AG04450 (cell line): Measurements from ENCODE around the gene NBAS. TPM values are rescaled to one million over a fixed set of nuclear protein-coding genes. Genes with fewer than 3 reads are reported as not detected.
"Not testable (repeated sequence)": the region's sequence is repeated elsewhere in the genome, so short reads cannot be mapped to it uniquely, and the experiment has no call there.

Experiments used
- CTCF ChIA-PET: fragments of 300-600, 350-600 bp; formaldehyde crosslinking; extraction: SDS; loops from one replicate; lab custom pipeline; 2022; ENCODE audit warnings: antibody characterized with exemption, inconsistent platforms; lab: Charles Lee
- POLR2A ChIA-PET: fragments of 350-600 bp; formaldehyde crosslinking; extraction: SDS; loops from one replicate; lab custom pipeline; 2021; ENCODE audit warnings: antibody characterized with exemption, inconsistent platforms; lab: Yijun Ruan, JAX
- DNase-seq: peaks from one replicate; pipeline ENCODE4 v3.0.0-alpha.2; 2011; ENCODE audit warnings: low read depth, low spot score
- H3K27ac ChIP-seq: one replicate; pipeline ENCODE4 v1.5.1; 2012; ENCODE audit warnings: low read depth, low read length, control low read depth
- H3K27me3 ChIP-seq: one replicate; pipeline ENCODE4 v1.6.0; 2012; ENCODE audit warnings: low read length; ENCODE audit not compliant: control insufficient read depth, insufficient read depth
- H3K4me3 ChIP-seq: 2 replicates; pipeline ENCODE4 v1.5.1; 2011; ENCODE audit warnings: mild to moderate bottlenecking, low read depth, low read length, control low read depth
- H3K9me3 ChIP-seq: 2 replicates; pipeline ENCODE4 v1.5.1; 2012; ENCODE audit warnings: low read length; ENCODE audit not compliant: control insufficient read depth, insufficient read depth
- polyA plus RNA-seq: library from polyadenylated mRNA; depleted of rRNA; stranded (reverse); fragments of >200 nt; gene quantifications from 2 replicates; pipeline ENCODE4 v1.2.3, GENCODE V29; 2011
- TF ChIP-seq, protein P1 (sequence below): IDR thresholded peaks from 2 replicates; pipeline ENCODE4 v1.5.1; 2011; ENCODE audit warnings: low read depth, low read length, control low read depth, inconsistent platforms

The NBAS gene
- polyA plus RNA-seq, 1 experiment: 45.0 TPM

DNA sequence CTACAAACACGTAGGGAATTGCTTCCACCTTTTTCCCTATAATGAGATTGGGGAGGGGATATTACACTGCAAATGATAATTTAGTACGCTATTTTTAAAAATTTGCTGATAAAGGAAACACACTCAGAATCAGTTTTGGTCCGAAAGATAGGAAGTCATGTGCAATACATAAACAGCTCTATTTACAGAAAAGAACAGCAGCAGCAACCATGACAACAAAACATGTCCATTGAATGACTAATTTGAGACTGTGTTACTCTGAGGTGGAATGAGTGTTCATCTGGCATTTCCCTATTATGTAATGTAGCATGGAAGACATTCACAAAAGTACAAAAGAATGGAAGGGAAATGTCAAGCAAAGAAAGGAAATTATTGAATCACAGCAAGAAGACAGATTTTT lies 337.2 kb downstream of the NBAS start:
- CTCF ChIA-PET: interaction anchor here (2.5 kb wide), 1 partner anchor 354 kb away, joined by 6 read pairs; no protein-coding TSS in a partner anchor

DNA sequence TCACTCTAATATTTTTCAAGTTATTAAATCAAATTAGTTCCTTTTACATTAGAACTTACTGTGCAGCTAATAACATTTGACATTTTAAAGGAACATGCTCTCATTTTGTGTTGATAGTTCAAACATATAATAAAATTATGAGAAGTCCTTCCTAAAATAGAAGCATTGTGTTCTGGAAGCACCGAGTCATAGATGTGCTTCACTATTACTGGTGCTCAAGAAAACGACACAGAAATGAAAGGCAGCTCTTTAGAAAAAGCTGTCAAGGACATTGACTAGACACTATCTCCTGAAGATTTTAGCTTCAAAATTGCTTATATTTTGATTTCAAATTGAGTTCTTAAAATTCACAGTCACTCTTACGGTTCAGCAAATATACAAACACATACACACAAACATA lies 338.3 kb downstream of the NBAS start:
- POLR2A ChIA-PET: no interaction called here
- no peak overlapping the region for H3K27ac ChIP-seq
- DNase-seq: no peak

More for the DNA sequence above, 337.2 kb downstream of the NBAS start:
- DNase-seq: peak; percentile 42
- Histone ChIP-seq H3K4me3 (no peak overlapping the region), H3K9me3 (no peaks in the 10 kb centered on the region), H3K27ac (no peak overlapping the region), H3K27me3 (no peaks in the 10 kb centered on the region)
- POLR2A ChIA-PET: interaction anchor here (0.7 kb wide), 1 partner anchor 77 kb away, joined by 6 read pairs; no protein-coding TSS in a partner anchor
- TF ChIP-seq, protein P1, sequence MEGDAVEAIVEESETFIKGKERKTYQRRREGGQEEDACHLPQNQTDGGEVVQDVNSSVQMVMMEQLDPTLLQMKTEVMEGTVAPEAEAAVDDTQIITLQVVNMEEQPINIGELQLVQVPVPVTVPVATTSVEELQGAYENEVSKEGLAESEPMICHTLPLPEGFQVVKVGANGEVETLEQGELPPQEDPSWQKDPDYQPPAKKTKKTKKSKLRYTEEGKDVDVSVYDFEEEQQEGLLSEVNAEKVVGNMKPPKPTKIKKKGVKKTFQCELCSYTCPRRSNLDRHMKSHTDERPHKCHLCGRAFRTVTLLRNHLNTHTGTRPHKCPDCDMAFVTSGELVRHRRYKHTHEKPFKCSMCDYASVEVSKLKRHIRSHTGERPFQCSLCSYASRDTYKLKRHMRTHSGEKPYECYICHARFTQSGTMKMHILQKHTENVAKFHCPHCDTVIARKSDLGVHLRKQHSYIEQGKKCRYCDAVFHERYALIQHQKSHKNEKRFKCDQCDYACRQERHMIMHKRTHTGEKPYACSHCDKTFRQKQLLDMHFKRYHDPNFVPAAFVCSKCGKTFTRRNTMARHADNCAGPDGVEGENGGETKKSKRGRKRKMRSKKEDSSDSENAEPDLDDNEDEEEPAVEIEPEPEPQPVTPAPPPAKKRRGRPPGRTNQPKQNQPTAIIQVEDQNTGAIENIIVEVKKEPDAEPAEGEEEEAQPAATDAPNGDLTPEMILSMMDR: no peak

GRCh38 chr2:15220603-15221002 lies 340.5 kb downstream of the NBAS start:
- Histone ChIP-seq H3K9me3 (no peaks in the 10 kb centered on the region), H3K4me3 (no peak overlapping the region), H3K27me3 (no peaks in the 10 kb centered on the region), H3K27ac (no peak overlapping the region)
- CTCF ChIA-PET: no interaction called here
- POLR2A ChIA-PET: no interaction called here
- DNase-seq: no peak
- TF ChIP-seq, protein P1: no peak

More for the DNA sequence above, 338.3 kb downstream of the NBAS start:
- TF ChIP-seq, protein P1: no peak
- no peak overlapping the region for H3K4me3 ChIP-seq
- no peaks in the 10 kb centered on the region for H3K27me3 ChIP-seq
- CTCF ChIA-PET: interaction anchor here (2.5 kb wide), 1 partner anchor 355 kb away, joined by 6 read pairs; no protein-coding TSS in a partner anchor
- H3K9me3 ChIP-seq: no peaks in the 10 kb centered on the region

- no peak overlapping the region for H3K4me3 ChIP-seq
- DNase-seq: no peak
- ChIA-PET CTCF (no interaction called here), POLR2A (interaction anchor here (0.7 kb wide), 1 partner anchor 514 kb away, joined by 5 read pairs; no protein-coding TSS in a partner anchor)
- H3K27ac ChIP-seq: no peak overlapping the region
- TF ChIP-seq, protein P1: no peak
- no peaks in the 10 kb centered on the region for H3K9me3 ChIP-seq
- H3K27me3 ChIP-seq: no peaks in the 10 kb centered on the region
These were observed 342.6 kb downstream of the NBAS start for GRCh38 chr2:15218423-15219086.

DNA sequence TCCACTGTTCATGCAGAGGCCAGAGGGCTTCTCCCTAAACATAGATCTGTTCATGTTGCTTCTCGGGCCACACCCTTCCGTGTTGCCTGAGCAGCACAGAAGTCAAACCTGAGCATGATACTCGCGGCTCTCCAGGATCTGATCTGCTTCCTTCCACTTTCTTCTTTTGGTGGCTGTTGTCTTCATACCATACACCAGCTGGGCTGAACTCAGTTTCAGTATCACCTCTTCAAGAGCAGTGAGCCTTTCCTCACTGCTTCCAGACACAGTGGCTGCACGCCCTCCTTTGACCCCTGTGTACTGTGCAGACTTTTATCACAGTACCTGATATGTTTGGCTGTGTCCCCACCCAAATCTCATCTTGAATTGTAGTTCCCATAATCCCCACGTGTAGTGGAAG lies 348.9 kb downstream of the NBAS start:
- no peak for DNase-seq
- Histone ChIP-seq H3K27me3 (no peaks in the 10 kb centered on the region), H3K9me3 (no peaks in the 10 kb centered on the region), H3K27ac (no peak overlapping the region), H3K4me3 (no peak overlapping the region)
- POLR2A ChIA-PET: no interaction called here
- TF ChIP-seq, protein P1: no peak
- CTCF ChIA-PET: no interaction called here

DNA sequence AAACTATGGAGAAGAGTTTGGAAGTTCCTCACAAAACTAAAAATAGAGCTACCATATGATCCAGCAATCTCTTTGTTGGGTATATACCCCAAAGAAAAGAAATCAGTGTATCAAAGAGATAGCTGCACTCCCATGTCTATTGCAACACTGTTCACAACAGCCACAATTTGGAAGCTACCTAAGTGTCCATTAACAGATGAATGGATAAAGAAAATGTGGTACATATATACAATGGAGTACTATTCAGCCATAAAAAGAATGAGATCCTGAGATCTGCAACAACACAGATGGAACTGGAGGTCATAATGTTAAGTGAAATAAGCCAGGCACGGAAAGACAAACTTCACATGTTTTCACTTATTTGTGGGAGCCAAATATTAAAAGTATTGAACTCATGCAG lies 350.6 kb downstream of the NBAS start:
- H3K9me3 ChIP-seq, POLR2A ChIA-PET, DNase-seq, H3K27ac ChIP-seq, H3K27me3 ChIP-seq, H3K4me3 ChIP-seq: not testable (repeated sequence)
- CTCF ChIA-PET: interaction anchor here (0.9 kb wide), 1 partner anchor 379 kb away, joined by 3 read pairs; no protein-coding TSS in a partner anchor
